HG03108 (cell line): ENCODE measurements around the gene MMP2.

Experiments used
- ATAC-seq: cut with Tn5 transposase; IDR thresholded peaks from one replicate; pipeline ENCODE4 v1.9.1; 2021; ENCODE audit warnings: moderate library complexity; ENCODE audit not compliant: unreplicated experiment

The MMP2 gene

GRCh38 chr16:55468352-55468990 lies 10.5 kb upstream of the MMP2 start:
- ATAC-seq = no peak

- ATAC-seq = no peak
Observed at GRCh38 chr16:55469821-55470532, 9.0 kb upstream of the MMP2 start.

- no peak for ATAC-seq
Observed at GRCh38 chr16:55470533-55471371, 8.2 kb upstream of the MMP2 start.

- no peak for ATAC-seq
Observed at GRCh38 chr16:55471448-55472097, 7.4 kb upstream of the MMP2 start.

- ATAC-seq = no peak
Observed at GRCh38 chr16:55473587-55473986, 5.4 kb upstream of the MMP2 start.

GRCh38 chr16:55474821-55475220 lies 4.2 kb upstream of the MMP2 start:
- no peak for ATAC-seq

- no peak for ATAC-seq
Observed at GRCh38 chr16:55475919-55476318, 3.1 kb upstream of the MMP2 start.

- ATAC-seq = no peak
Observed at GRCh38 chr16:55476625-55477533, 2.1 kb upstream of the MMP2 start.

GRCh38 chr16:55477736-55478135 lies 1.3 kb upstream of the MMP2 start:
- no peak for ATAC-seq

GRCh38 chr16:55479430-55480140 lies 587 bp downstream of the MMP2 start:
- ATAC-seq = no peak

GRCh38 chr16:55480228-55480655 lies 1.2 kb downstream of the MMP2 start:
- ATAC-seq = no peak

GRCh38 chr16:55481023-55481422 lies 2.0 kb downstream of the MMP2 start:
- no peak for ATAC-seq

- ATAC-seq = no peak
Observed at GRCh38 chr16:55482056-55482455, 3.1 kb downstream of the MMP2 start.

- no peak for ATAC-seq
Observed at GRCh38 chr16:55487048-55487803, 8.2 kb downstream of the MMP2 start.

- no peak for ATAC-seq
Observed at GRCh38 chr16:55488306-55488705, 9.3 kb downstream of the MMP2 start.

GRCh38 chr16:55489119-55489955 lies 10.3 kb downstream of the MMP2 start:
- ATAC-seq = no peak

- no peak for ATAC-seq
Observed at GRCh38 chr16:55489956-55490265, 10.9 kb downstream of the MMP2 start.

- ATAC-seq = no peak
Observed at GRCh38 chr16:55490301-55490700, 11.3 kb downstream of the MMP2 start.
